ENCODE results near the gene FLNB.
A peak's percentile ranks its signal among the peaks of the same experiment; 100 is the strongest.

The FLNB gene

GRCh38 chr3:58082047-58082446, 73.8 kb downstream of the FLNB start:
- DNase-seq = no peak

GRCh38 chr3:58084166-58084565, 75.9 kb downstream of the FLNB start:
- no peak for DNase-seq

GRCh38 chr3:58084788-58085543, 76.7 kb downstream of the FLNB start:
- DNase-seq = no peak

GRCh38 chr3:58085616-58086015, 77.4 kb downstream of the FLNB start:
- no peak for DNase-seq

- DNase-seq = no peak
Measured at GRCh38 chr3:58088501-58088900, 80.3 kb downstream of the FLNB start.

GRCh38 chr3:58090351-58090750, 82.1 kb downstream of the FLNB start:
- no peak for DNase-seq

GRCh38 chr3:58092521-58092920, 84.3 kb downstream of the FLNB start:
- DNase-seq = no peak

- no peak for DNase-seq
Measured at GRCh38 chr3:58093574-58094195, 85.5 kb downstream of the FLNB start.

- no peak for DNase-seq
Measured at GRCh38 chr3:58094657-58095056, 86.4 kb downstream of the FLNB start.

GRCh38 chr3:58095603-58096138, 87.4 kb downstream of the FLNB start:
- DNase-seq = no peak

GRCh38 chr3:58098531-58098930, 90.3 kb downstream of the FLNB start:
- DNase-seq = no peak

- no peak for DNase-seq
Measured at GRCh38 chr3:58099865-58100264, 91.6 kb downstream of the FLNB start.

- DNase-seq = no peak
Measured at GRCh38 chr3:58101499-58102389, 93.5 kb downstream of the FLNB start.

- no peak for DNase-seq
Measured at GRCh38 chr3:58102390-58102750, 94.1 kb downstream of the FLNB start.

- no peak for DNase-seq
Measured at GRCh38 chr3:58102976-58103451, 94.8 kb downstream of the FLNB start.

GRCh38 chr3:58104151-58104550, 95.9 kb downstream of the FLNB start:
- no peak for DNase-seq

- no peak for DNase-seq
Measured at GRCh38 chr3:58104712-58105111, 96.5 kb downstream of the FLNB start.

- DNase-seq = no peak
Measured at GRCh38 chr3:58105196-58105595, 97.0 kb downstream of the FLNB start.

- no peak for DNase-seq
Measured at GRCh38 chr3:58106061-58106460, 97.8 kb downstream of the FLNB start.

GRCh38 chr3:58106640-58107039, 98.4 kb downstream of the FLNB start:
- no peak for DNase-seq

GRCh38 chr3:58107597-58107996, 99.4 kb downstream of the FLNB start:
- DNase-seq = no peak

- no peak for DNase-seq
Measured at GRCh38 chr3:58109752-58110151, 101.5 kb downstream of the FLNB start.

- DNase-seq = peak; percentile 75 to 90
Measured at GRCh38 chr3:58111513-58112184, 103.4 kb downstream of the FLNB start.

All from NCI-H526 (cell line).